GM12891 (cell line): ENCODE results near the gene CMBL.

Source experiments
- POLR2AphosphoS5 ChIP-seq: IDR thresholded peaks from 2 replicates; pipeline ENCODE4 v1.6.1; 2011; ENCODE audit warnings: low read depth, low read length, control low read depth
- TAF1 ChIP-seq: IDR thresholded peaks from 2 replicates; pipeline ENCODE4 v1.6.1; 2011; ENCODE audit warnings: low read depth, low read length, control low read depth

GRCh38 chr5:10306114-10306513, 1.6 kb downstream of the CMBL start:
- TF ChIP-seq TAF1 (no peak), POLR2AphosphoS5 (no peak)
